Measurements from ENCODE around the gene SORCS3.

SORCS3 gene

DNA sequence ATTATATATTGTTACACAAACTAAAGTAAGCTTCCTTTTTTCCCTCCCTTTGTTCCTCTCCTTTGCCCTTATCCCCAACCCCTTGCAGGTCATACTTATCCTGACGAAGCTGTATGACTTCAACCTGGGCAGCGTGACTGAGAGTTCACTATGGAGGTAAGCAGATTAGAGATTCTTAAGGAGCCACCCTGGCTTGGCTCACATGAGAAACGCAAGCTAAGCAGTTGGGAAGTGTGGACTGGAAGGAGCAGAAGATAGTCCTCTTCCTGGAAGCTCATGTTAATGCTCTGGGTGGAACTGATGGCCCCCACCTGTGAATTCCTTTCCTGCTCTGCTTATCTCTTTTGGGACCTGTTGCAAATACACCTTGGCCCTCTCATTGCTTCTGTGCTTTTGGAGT, 201.6 kb downstream of the SORCS3 start:
- H3K27me3 ChIP-seq (ENCODE audit: low read length): no peaks in the 10 kb centered on the region
- no peaks in the 10 kb centered on the region for H3K79me2 ChIP-seq (ENCODE audit: insufficient read depth, low read length)
- no peak overlapping the region for H3K4me2 ChIP-seq (ENCODE audit: low read depth, low read length, poor library complexity, severe bottlenecking)
- no peaks in the 10 kb centered on the region for H3K36me3 ChIP-seq (ENCODE audit: low read length)
- no peaks in the 10 kb centered on the region for H3F3A ChIP-seq (ENCODE audit: insufficient read depth)
- H3K4me3 ChIP-seq (ENCODE audit: insufficient read depth, low read length, poor library complexity, severe bottlenecking): no peak overlapping the region
- no peak overlapping the region for H3K9ac ChIP-seq (ENCODE audit: low read length)
- no peak overlapping the region for H3K27ac ChIP-seq (ENCODE audit: low read depth, low read length)
- no peaks in the 10 kb centered on the region for H3K9me2 ChIP-seq (replicated peaks; ENCODE audit: insufficient read depth, low read length)
- no peaks in the 10 kb centered on the region for H4K20me1 ChIP-seq (ENCODE audit: low read depth, low read length)
- TF ChIP-seq, protein P1, sequence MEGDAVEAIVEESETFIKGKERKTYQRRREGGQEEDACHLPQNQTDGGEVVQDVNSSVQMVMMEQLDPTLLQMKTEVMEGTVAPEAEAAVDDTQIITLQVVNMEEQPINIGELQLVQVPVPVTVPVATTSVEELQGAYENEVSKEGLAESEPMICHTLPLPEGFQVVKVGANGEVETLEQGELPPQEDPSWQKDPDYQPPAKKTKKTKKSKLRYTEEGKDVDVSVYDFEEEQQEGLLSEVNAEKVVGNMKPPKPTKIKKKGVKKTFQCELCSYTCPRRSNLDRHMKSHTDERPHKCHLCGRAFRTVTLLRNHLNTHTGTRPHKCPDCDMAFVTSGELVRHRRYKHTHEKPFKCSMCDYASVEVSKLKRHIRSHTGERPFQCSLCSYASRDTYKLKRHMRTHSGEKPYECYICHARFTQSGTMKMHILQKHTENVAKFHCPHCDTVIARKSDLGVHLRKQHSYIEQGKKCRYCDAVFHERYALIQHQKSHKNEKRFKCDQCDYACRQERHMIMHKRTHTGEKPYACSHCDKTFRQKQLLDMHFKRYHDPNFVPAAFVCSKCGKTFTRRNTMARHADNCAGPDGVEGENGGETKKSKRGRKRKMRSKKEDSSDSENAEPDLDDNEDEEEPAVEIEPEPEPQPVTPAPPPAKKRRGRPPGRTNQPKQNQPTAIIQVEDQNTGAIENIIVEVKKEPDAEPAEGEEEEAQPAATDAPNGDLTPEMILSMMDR (IDR thresholded peaks at IDR 0.05; ENCODE audit: insufficient read depth, low read length, poor library complexity, severe bottlenecking): no peak
- no peak for TF ChIP-seq EZH2phosphoT487 (conservative IDR thresholded peaks at IDR 0.05; ENCODE audit: low read length)
- no peaks in the 10 kb centered on the region for H3K9me3 ChIP-seq (ENCODE audit: insufficient read depth, low read length)
- no peak overlapping the region for H2AFZ ChIP-seq (ENCODE audit: low read depth, low read length, severe bottlenecking)

DNA sequence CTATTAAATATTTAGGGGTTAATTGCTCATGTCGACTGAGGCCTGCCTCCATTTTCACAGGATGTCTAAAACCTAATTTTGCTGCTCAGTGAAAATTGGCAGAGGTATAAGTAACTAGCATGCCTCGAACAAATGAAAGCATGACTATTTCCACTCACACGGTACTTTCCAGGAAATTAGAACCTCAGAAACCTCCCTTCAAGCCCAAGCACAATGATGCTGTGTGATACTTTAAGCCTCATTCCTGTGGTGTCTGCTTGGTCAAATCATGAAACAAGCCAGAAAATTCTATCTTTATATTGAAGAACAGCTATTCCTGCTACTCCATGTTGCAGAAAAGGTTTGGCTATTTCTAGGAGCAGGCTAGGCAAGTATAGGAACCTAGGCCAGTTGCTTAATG, 203.0 kb downstream of the SORCS3 start:
- H2AFZ ChIP-seq (ENCODE audit: low read depth, low read length, severe bottlenecking): no peak overlapping the region
- no peaks in the 10 kb centered on the region for H3F3A ChIP-seq (ENCODE audit: insufficient read depth)
- no peak overlapping the region for H3K9ac ChIP-seq (ENCODE audit: low read length)
- H3K79me2 ChIP-seq (ENCODE audit: insufficient read depth, low read length): no peaks in the 10 kb centered on the region
- H3K9me2 ChIP-seq (replicated peaks; ENCODE audit: insufficient read depth, low read length): no peaks in the 10 kb centered on the region
- H3K36me3 ChIP-seq (ENCODE audit: low read length): no peaks in the 10 kb centered on the region
- H4K20me1 ChIP-seq (ENCODE audit: low read depth, low read length): no peaks in the 10 kb centered on the region
- H3K9me3 ChIP-seq (ENCODE audit: insufficient read depth, low read length): no peaks in the 10 kb centered on the region
- H3K4me3 ChIP-seq (ENCODE audit: insufficient read depth, low read length, poor library complexity, severe bottlenecking): no peak overlapping the region
- no peaks in the 10 kb centered on the region for H3K27me3 ChIP-seq (ENCODE audit: low read length)
- H3K4me2 ChIP-seq (ENCODE audit: low read depth, low read length, poor library complexity, severe bottlenecking): no peak overlapping the region
- H3K27ac ChIP-seq (ENCODE audit: low read depth, low read length): no peak overlapping the region
- TF ChIP-seq, protein P1 (IDR thresholded peaks at IDR 0.05; ENCODE audit: insufficient read depth, low read length, poor library complexity, severe bottlenecking): no peak
- TF ChIP-seq EZH2phosphoT487 (conservative IDR thresholded peaks at IDR 0.05; ENCODE audit: low read length): no peak

DNA sequence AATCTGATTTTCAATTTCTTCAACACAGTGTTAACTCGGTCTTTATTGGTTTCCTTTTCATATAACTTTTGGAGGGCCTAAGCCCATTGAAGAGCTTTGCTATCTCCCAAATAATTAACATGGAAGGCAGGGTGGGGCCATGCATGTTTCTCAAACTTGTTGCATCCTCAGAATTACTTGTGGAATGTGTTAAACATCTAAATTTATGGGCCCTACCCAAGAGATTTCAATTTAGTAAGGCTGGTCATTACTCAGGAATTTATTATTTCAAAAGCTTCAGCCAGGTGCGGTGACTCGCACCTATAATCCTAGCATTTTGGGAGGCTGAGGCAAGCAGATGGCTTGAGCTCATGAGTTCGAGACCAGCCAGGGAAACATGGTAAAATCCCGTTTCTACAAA, 208.9 kb downstream of the SORCS3 start:
- Histone ChIP-seq H3K4me2 (ENCODE audit: low read depth, low read length, poor library complexity, severe bottlenecking) (no peak overlapping the region), H3K36me3 (ENCODE audit: low read length) (no peaks in the 10 kb centered on the region), H3K9me2 (replicated peaks; ENCODE audit: insufficient read depth, low read length) (no peaks in the 10 kb centered on the region), H3K9ac (ENCODE audit: low read length) (no peak overlapping the region), H3K9me3 (ENCODE audit: insufficient read depth, low read length) (no peaks in the 10 kb centered on the region), H4K20me1 (ENCODE audit: low read depth, low read length) (no peaks in the 10 kb centered on the region), H2AFZ (ENCODE audit: low read depth, low read length, severe bottlenecking) (no peak overlapping the region), H3K4me3 (ENCODE audit: insufficient read depth, low read length, poor library complexity, severe bottlenecking) (no peak overlapping the region), H3K27ac (ENCODE audit: low read depth, low read length) (no peak overlapping the region), H3F3A (ENCODE audit: insufficient read depth) (no peaks in the 10 kb centered on the region), H3K79me2 (ENCODE audit: insufficient read depth, low read length) (no peaks in the 10 kb centered on the region), H3K27me3 (ENCODE audit: low read length) (no peaks in the 10 kb centered on the region)
- TF ChIP-seq, protein P1 (IDR thresholded peaks at IDR 0.05; ENCODE audit: insufficient read depth, low read length, poor library complexity, severe bottlenecking): no peak
